HG02678 (cell line): ENCODE data around the gene GRHPR.
"Not testable (repeated sequence)": the region's sequence is repeated elsewhere in the genome, so short reads cannot be mapped to it uniquely, and the experiment has no call there.

Experiments
- ATAC-seq: cut with Tn5 transposase; IDR thresholded peaks from one replicate; pipeline ENCODE4 v1.9.1; 2021; ENCODE audit warnings: mild to moderate bottlenecking, moderate library complexity; ENCODE audit not compliant: unreplicated experiment

Gene GRHPR

DNA sequence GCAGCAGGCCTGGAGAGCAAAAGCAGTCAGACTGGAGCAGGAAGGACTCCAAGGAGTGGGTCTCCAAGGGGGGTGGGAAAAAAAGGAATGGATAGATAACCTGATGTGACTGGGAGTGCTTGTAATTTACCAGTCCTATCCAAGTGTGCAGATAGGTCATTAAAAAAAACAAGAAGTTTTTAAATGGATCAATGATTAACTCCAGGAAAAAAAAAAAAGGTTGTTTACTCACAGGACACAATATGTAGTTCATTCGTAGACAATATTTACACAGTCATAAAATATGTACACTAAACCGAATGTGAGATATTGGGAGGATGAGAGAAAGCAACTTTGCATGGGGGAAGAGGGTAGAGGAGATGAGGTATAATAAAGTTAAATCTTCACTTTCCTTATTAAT lies 22.4 kb downstream of the GRHPR start:
- ATAC-seq: no peak

DNA sequence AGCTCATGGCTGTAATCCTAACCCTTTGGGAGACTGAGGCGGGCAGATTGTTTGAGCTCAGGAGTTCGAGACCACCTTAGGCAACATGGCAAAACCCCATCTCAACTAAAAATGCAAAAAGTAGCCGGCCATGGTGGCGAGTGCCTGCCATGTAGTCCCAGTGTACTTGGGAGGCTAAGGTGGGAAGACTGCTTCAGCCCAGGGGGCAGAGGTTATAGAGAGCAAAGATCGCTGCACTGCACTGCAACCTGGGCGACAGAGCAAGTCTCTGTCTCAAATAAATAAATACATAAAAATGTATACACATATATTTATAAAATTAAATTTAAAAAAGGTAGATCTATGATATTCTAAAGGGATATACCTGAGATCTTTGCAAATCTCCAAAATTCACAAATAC lies 23.3 kb downstream of the GRHPR start:
- ATAC-seq: no peak

DNA sequence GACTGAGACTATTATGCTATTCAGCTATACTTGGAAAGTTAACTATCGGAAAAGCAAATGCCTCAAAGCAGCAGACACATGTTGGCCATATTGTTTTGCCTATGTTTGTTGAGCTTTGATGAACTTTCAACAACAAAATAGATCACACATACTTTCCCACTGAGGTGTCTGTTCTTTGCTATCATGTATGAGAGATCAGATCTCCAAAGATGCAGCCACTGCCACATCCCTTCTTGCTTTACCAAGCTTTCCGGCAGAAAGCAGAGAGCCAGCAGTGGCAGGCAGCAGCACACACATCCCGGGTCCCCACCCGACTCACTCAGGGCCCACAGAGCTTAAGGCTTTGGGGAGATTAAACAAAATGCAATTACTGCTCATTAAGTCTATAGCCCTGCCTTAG lies 23.9 kb downstream of the GRHPR start:
- no peak for ATAC-seq

DNA sequence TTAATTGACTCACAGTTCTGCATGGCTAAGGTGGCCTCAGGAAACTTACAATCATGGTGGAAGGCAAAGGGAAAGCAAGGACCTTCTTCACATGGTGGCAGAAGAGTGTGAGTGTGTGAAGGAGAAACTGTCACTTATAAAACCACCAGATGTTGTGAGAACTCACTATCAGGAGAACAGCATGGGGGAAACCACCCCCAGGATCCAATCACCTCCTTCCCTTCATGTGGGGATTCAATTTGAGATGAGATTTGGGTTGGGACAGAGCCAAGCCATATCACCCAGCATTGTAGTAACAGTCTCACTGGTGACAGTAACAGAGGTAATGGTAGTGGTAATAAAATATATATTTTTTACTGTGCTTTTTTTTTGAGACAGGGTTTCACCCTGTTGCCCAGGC lies 24.6 kb downstream of the GRHPR start:
- no peak for ATAC-seq

DNA sequence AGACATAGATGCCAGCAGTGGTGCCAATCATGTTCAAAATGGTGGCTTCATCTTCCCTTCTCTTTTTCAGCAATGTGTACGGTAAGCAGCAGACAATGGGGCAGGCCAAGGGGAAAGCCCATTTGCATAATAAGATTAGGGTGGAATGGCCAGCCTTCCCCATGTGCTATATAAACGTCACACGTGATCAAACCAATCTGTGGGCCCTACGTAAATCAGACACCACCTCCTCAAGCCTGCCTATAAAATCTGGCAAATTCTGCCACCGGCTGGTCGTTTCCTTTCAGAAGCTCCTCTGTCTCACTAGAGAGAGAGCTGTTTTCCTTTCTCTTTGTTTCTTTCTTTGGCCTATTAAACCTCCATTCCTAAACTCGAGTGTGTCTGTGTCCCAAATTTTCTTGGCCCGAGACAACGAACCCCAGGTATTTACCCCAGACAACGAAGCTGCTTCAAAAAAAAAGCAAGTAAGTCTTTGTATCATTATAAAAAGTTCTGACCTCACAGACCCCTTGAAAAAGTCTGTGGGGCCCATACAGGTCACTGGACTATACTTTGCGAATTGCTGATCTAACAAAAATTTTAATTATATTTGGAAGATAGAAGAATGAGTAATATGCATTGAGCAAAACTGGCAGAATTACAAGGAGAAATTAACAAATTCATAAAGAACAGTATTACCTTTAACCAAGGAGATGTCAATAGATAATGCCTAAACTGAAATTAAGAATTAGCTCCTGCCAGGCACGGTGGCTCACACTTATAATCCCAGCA lies 27.6 kb downstream of the GRHPR start:
- no peak for ATAC-seq

DNA sequence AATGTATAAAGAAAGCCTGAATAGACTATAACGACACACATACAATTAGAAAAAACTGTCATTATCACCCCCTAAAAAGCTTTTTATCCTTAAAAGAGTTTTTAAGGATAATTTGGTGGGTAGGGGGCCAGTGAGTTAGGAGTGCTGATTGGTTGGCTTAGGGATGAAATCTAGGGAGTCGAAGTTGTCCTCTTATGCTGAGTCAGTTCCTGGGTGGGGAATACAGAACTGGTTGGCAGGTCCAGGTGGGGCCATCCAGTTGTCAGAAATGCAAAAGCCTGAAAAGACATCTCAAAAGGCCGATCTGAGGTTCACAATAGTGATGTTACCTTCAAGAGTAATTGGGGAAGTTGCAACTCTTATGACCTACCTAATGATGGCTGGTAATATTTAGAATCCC lies 29.1 kb downstream of the GRHPR start:
- no peak for ATAC-seq

DNA sequence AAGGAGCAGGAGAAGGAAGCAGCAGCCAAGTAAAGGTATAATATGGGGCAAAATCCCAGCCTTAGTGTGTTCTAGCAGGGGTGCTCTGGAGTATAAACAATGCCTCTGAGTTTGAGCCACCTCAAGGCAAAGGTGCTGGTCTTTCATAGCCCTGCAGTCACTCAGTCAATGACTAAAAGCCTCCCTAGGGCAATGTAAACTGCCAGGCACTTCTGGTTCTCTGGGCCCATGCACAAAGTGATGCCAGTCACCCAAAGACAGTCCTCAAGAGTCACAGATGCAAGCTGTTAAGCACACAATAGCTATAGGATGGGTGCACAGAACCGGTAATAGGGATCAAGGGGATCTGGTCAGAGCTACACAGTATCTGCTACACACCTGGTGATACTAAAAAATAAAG lies 30.1 kb downstream of the GRHPR start:
- no peak for ATAC-seq

DNA sequence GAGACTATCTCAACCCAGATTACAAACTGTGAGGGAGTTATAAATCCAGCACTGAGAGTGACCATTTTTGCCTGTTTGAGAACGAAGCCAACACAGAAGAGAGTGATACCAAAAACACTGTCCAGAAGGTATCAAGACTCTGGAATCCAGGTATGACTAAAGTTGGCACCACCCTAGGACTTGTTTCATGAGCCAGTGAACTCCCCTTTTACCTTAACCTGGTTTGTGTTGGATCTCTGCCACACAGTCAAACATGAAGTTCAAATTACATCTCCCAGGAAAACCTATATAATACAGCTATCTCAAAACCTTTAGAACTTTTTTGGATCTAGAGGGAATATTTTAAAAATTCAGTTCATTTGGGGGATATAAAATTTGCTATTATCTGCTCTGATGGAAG lies 31.3 kb downstream of the GRHPR start:
- no peak for ATAC-seq

DNA sequence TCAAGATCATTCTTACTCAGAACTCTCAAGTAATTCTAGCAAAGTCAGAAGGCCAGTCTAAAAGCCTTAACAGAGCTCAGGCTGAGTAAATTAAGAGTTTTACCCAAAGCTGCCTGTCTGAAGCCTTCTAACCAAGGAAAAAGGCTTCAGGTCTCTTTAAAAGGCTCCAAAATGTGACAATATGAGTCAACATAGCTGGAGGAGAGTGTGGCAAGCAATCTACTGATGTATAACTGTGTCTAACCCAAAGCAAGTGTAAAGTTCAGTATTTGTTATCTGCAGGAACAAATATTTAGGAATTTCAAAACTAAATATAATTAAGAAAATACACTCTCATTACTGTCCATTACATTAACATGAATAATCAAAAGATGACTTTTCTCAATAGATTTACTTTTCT lies 31.7 kb downstream of the GRHPR start:
- ATAC-seq: no peak

DNA sequence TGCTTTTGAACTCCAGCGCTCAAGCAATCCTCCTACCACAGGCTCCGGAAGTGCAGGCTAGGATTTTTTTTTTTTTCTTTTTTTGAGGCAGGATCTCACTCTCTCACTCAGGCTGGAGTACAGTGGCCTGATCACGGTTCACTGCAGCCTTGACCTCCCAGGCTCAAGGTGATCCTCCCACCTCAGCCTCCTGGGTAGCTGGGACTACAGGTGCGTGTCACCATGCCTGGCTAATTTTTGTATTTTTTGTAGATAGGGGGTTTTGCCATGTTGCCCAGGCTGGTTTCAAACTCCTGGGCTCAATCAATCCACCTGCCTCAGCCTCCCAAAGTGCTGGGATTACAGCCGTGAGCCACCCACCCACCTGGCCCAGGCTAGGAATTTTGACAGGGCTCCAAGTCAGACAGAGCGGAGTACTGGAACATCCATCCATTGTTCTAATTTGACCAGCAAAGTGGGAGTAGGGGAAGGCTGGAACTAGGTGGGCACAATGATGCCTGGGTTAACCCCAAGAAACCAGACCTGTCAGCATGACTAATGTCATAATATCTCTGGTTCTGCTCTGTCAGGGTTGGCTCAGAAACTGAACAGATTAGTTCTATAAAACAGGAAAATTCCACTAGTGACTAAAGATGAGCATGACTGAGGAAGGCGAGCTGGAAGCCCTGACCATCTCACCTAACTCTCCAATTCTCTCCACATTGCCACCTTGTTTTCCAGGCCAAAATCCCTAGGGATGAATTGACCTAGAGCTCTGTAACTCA lies 33.6 kb downstream of the GRHPR start:
- no peak for ATAC-seq

DNA sequence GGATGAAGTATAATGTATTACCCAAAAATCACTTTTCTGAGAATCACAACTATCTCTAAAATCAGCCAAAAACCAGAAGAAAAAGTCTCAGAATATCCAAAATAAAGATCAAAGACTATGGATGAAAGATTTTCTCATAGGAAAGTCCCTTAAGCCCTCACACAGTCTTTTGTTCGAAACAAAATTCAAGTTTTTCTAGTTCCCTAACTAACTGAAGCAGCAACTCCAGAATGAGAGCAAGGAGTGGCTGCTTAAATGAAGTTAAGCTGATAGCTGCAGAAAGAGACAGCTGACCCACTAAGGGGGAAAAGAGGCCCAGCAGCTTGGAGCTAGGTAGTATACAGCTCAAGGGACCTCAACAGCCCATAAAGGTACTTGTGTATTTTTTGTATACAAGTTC lies 34.3 kb downstream of the GRHPR start:
- no peak for ATAC-seq

DNA sequence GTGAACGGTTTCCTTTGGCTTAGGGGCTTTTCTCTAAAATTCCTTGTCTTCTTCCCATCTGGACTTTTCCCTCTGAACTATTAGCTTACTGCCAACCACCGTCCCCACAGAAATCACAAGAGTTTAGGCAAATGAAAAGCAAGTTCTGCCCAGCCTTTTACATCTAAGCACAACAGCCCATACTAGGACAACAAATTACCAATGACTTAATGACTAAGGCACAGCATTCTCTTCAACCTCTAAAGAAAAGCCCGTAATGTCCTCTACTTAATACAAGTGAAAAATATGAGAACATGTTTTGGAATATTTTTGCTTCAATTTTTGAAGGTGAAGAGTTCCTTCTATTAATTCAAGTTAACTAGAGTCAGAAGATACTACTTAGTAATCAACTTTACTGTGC lies 41.5 kb downstream of the GRHPR start:
- ATAC-seq: no peak

DNA sequence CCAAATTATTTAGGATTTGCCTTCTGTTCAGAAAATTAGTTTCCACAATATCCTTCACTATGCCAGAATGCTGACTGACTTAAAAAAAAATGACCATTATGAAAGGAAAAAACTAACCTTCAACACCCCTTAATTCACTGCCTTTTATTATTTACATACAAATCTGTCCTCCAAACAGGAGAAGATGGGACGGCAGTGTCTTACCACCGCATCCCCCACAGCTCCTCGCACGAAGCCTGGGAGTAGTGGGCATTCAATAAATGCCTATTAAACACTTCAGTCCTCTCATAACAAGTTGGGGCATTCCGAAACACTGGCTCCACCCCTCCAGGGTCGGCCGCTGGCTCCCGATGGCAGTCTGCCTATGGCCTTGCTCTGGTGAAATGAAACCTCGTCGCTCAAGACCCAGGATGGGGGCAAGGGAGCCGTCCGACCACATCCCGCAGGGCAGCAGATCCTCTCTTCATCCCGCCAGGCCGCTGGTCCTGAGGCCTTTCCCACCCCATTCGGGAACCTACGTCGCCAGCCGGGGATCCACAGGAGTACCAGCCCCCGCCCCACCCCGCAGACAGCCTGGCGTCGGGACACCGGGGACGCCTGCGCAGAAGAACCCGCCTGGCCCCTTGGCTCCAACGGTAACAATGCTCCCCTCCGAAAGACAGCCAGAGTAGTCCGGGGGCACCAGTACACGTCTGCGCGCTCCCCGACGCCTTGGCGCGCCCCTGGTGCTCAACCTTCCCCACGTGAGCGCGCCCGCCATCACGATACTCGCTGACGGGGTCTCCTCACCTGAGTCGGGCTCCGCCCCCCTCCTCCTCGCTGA lies 42.1 kb downstream of the GRHPR start:
- ATAC-seq: peak; percentile 36

DNA sequence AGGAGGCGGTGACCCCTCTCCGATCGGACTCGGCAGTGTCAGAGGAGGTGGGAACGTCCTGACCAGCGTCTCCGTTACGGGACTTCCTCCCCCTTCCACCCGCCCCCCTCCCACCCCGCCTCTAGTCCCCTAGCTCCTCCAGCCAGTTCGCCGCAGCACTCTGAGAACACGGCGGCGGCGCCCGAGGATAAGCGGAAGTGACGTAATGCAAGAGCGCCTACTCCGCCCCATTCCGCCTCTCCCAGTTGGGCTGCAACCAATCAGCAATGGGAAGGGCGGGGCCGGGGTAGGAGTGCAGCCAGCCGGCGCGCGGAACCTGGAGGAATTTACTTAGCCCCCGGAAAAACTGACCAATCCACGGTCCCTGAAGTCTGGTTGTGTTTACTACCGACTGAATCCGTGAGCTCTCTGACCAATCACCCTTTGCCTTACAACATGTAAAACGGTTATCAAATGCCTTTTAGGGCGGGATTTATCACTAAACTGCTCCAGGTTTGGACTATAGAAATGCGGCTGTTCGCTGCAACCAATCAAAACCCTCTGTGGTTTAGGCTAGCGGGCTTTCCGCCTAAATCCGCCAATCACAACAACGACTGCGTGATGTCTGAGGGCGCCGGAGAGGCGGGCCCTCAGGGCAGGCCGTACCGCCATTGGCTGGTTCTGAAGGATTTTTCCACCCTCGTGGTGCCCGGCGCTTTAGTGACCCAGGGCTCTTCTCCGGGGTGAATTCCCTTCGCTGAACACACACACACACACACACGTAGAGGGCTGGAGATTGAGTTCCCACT lies 42.9 kb downstream of the GRHPR start, which contains the start of gene ZBTB5:
TSS of gene ZBTB5 (minus strand) at position 202 of the 788 bp plus-strand sequence. CDS start 22,899 bp downstream, outside the sequence.
- peak; percentile 78 for ATAC-seq

DNA sequence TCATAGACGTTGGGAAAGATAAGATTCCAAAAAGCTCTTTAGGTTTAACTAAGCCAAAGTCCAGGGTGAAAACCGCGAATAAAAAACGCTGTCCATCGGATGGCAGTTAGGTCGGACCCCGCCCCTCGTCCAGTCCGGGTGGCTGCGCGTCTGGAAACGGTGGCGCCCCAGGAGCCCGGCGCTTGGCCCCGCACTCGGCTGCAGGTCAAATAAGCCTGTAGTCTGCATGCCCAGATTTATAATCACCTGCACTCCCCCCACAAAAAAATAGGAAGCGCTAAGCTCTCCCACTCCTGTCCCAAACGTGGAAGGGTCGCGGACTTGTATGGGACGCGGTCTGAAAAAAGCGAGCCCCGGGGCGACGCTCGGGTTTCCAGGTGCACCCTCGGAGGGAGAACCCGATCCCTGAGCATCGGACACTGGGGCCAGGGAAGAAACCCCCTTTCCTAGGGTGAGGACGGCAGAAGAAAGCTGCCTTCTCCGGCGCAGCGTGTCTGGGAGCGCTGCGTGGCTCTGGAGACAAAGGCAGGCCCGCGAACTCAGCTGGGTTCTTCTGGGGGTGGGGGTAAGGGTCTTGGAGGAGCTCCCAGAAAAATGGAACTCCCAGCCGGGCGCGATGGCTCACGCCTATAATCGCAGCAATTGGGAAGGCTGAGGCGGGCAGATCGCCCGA lies 43.7 kb downstream of the GRHPR start:
- ATAC-seq: peak; percentile 6

DNA sequence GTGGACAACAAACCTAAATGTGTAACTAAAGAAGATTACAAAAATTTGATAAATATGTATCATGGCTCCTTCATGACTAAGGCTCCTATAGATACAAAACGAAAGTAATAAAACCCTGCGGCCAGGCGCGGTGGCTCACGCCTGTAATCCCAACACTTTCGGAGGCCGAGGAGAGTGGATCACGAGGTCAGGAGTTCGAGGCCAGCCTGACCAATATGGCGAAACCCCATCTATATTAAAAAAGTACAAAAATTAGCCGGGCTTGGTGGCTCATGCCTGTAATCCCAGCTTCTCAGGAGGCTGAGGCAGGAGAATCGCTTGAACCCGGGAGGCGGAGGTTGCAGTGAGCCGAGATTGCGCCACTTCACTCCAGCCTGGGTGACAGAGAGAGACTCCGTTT lies 45.0 kb downstream of the GRHPR start:
- ATAC-seq: not testable (repeated sequence)

DNA sequence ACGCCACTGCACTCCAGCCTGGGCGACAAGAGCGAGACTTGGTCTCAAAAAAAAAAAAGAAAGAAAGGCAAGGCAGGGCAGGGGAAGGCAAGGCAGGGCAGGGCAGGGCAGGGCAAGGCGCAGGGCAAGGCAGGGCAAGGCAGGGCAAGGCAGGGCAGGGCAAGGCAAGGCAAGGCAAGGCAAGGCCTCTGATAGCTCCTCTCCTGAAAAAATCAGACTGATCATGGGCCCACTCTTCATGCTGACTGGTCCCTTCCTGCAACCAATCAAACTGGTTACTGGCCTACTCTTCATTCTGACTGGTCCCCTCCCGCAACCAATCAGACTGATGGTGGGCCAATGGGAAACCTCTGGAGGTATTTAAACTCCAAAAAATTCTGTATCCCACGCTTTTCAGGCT lies 46.1 kb downstream of the GRHPR start:
- ATAC-seq: no peak

DNA sequence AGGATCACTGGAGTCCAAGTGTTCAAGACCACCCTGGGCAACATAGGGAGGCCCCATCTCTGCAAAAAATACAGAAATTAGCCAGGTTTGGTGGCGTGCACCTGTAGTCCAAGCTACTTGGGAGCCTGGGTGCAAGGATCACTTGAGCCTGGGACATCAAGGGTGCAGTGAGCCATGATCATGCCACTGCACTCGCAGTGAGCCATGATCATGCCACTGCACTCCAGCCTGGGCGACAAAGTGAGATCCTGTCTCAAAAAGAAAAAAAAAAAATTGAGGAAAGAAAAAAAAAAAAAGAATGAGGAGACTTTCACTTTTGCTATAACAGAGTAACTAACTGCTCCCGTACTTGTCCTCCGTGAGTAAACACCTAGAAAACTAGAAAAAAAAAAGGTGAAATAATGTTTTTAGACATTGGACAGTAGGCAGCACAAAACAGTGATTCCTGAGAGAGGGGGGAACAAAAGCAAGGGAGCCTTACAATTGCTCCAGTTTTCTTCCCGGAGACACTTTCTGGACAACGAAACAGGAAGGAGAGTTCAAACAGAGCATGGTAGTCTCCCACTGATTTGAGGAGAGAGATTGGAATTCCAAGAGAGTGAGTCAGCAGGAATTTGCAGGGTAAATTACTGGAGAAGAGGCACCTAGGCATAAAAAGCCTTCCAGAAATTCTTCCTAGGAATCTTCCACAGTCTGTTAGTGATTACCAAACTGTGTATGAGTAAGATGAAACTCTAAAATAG lies 49.6 kb downstream of the GRHPR start:
- no peak for ATAC-seq

DNA sequence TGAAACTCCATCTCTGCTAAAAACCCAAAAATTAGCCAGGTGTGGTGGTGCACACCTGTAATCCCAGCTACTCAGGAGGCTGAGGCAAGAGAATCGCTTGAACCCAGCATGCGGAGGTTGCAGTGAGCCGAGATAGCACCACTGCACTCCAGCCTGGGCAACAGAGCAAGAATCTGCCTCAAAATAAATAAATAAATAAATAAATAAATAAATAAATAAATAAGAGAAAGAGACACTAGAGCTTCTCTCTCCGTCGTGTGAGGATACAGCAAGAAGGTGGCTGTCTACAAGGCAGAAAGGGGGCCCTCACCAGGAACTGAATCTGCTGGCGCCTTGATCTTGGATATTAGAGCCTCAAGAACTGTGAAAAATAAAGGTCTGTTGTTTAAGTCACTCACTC lies 51.5 kb downstream of the GRHPR start:
- ATAC-seq: not testable (repeated sequence)
